GM12878 (cell line): ENCODE measurements around the gene CALY. TPM values are rescaled to one million over a fixed set of nuclear protein-coding genes. Genes with fewer than 3 reads are reported as not detected.

Experiments
- ATAC-seq: fragments of 200-7000 bp; cut with Tn5 transposase; 3 replicates; pipeline ENCODE4 v1.9.1; 2020; ENCODE audit warnings: mild to moderate bottlenecking, moderate library complexity
- BruUV-seq: library from RNA; stranded (reverse); fragments of 400-500 nt; replicated peaks from 2 replicates; lab custom pipeline; 2021; lab: Mats Ljungman, UMichigan
- CTCF ChIA-PET: fragments of 300-600 bp; sonication (Branson Sonifier 250); formaldehyde crosslinking; extraction: SDS; loops from one replicate; lab custom pipeline; 2021; ENCODE audit warnings: inconsistent platforms; lab: Yijun Ruan, JAX
- POLR2A ChIA-PET: fragments of 350-600 bp; formaldehyde crosslinking; extraction: SDS; loops from one replicate; lab custom pipeline; 2021; ENCODE audit warnings: inconsistent platforms; lab: Charles Lee
- RAD21 ChIA-PET: fragments of 300-600 bp; sonication (Branson Sonifier 250); formaldehyde crosslinking; loops from one replicate; lab custom pipeline; 2023; ENCODE audit warnings: antibody characterized with exemption; ENCODE audit not compliant: unreplicated experiment; lab: Charles Lee
- SMC1A ChIA-PET: fragments of 300-600 bp; sonication (Branson Sonifier 250); formaldehyde crosslinking; loops from one replicate; lab custom pipeline; 2023; ENCODE audit not compliant: unreplicated experiment, uncharacterized antibody; lab: Charles Lee
- DNase-seq: peaks from one replicate; pipeline ENCODE4 v3.0.0-alpha.2; 2011; ENCODE audit warnings: low read depth, low spot score
- FAIRE-seq: peaks from 3 replicates; lab custom pipeline; 2011; peaks lifted over from hg19 to GRCh38; lab: Jason Lieb, UNC
- H2AFZ ChIP-seq: 2 replicates; pipeline ENCODE4 v1.6.0; 2011; ENCODE audit warnings: low read depth, low read length, control low read depth; ENCODE audit not compliant: control insufficient read depth
- H3K27ac ChIP-seq: 2 replicates; pipeline ENCODE4 v1.5.1; 2011; ENCODE audit warnings: control low read depth; ENCODE audit not compliant: control insufficient read depth, insufficient read depth
- H3K27me3 ChIP-seq, 2 experiments: replicated peaks in 1 of 2; 2 replicates each; pipeline versions ENCODE4 v1.6.0 to v1.6.1; 2011; ENCODE audit warnings: low read length in 1 of 2; ENCODE audit not compliant: control insufficient read depth in 2 of 2, insufficient read depth in 2 of 2
- H3K36me3 ChIP-seq, 2 experiments: 2 replicates each; pipeline ENCODE4 v1.5.1; 2011; ENCODE audit warnings: low read length in 1 of 2; ENCODE audit not compliant: control insufficient read depth in 2 of 2, insufficient read depth in 2 of 2
- H3K4me1 ChIP-seq: 2 replicates; pipeline ENCODE4 v1.6.1; 2011; ENCODE audit warnings: mild to moderate bottlenecking, low read length, moderate library complexity, mixed read lengths; ENCODE audit not compliant: control insufficient read depth, insufficient read depth
- H3K4me2 ChIP-seq: 2 replicates; pipeline ENCODE4 v1.6.0; 2011; ENCODE audit warnings: control low read depth; ENCODE audit not compliant: control insufficient read depth, insufficient read depth
- H3K4me3 ChIP-seq: fragments of 200-600 bp; sonication (generic); 2 replicates; pipeline ENCODE4 v1.5.1; 2016
- H3K79me2 ChIP-seq: 2 replicates; pipeline ENCODE4 v1.6.0; 2011; ENCODE audit warnings: low read length; ENCODE audit not compliant: control insufficient read depth, insufficient read depth
- H3K9ac ChIP-seq: 2 replicates; pipeline ENCODE4 v1.8.0; 2011; ENCODE audit warnings: low read length, control low read depth, mixed read lengths; ENCODE audit not compliant: control insufficient read depth, insufficient read depth
- H3K9me3 ChIP-seq: replicated peaks from 3 replicates; pipeline ENCODE4 v1.5.1; 2011; ENCODE audit warnings: mild to moderate bottlenecking, low read length; ENCODE audit not compliant: control insufficient read depth, insufficient read depth
- H4K20me1 ChIP-seq: 2 replicates; pipeline ENCODE4 v1.6.0; 2011; ENCODE audit not compliant: control insufficient read depth, insufficient read depth
- GABPA ChIP-seq: IDR thresholded peaks from 2 replicates; pipeline ENCODE4 v1.6.1; 2014; ENCODE audit warnings: antibody characterized with exemption, low read depth, mild to moderate bottlenecking, inconsistent platforms
- HCFC1 ChIP-seq: fragments of 150-350 bp; IDR thresholded peaks from 2 replicates; pipeline ENCODE4 v1.6.1; 2014; ENCODE audit warnings: low read length
- JUNB ChIP-seq: IDR thresholded peaks from 2 replicates; pipeline ENCODE4 v1.6.1; 2016; ENCODE audit warnings: antibody characterized with exemption, mild to moderate bottlenecking
- MYB ChIP-seq: fragments of 150-350 bp; IDR thresholded peaks from 2 replicates; pipeline ENCODE4 v1.6.1; 2014; ENCODE audit warnings: mild to moderate bottlenecking, low read depth, low read length, borderline replicate concordance
- SMAD1 ChIP-seq: fragments of 450-650 bp; IDR thresholded peaks from 2 replicates; pipeline ENCODE4 v1.6.1; 2018; ENCODE audit warnings: mild to moderate bottlenecking, low read depth; ENCODE audit not compliant: partially characterized antibody
- TCF3 ChIP-seq: IDR thresholded peaks from 2 replicates; pipeline ENCODE4 v1.6.1; 2012; ENCODE audit warnings: low read depth, mild to moderate bottlenecking, low read length, borderline replicate concordance; ENCODE audit not compliant: insufficient read depth
- ZNF207 ChIP-seq: fragments of 450-650 bp; IDR thresholded peaks from 2 replicates; pipeline ENCODE4 v1.6.1; 2014; ENCODE audit warnings: antibody characterized with exemption, mild to moderate bottlenecking, borderline replicate concordance
- ZNF384 ChIP-seq: IDR thresholded peaks from 2 replicates; pipeline ENCODE4 v1.6.1; 2012; ENCODE audit warnings: low read depth, mild to moderate bottlenecking, low read length, improper control_type of control experiment, borderline replicate concordance
- WGBS: methylation state at CpG from one replicate; pipeline ENCODE4 v1.1.6; 2016; ENCODE audit warnings: low lambda C conversion rate; ENCODE audit not compliant: insufficient replicate concordance, insufficient coverage; ENCODE audit errors: missing lambda C conversion rate; 5-methylcytosine and 5-hydroxymethylcytosine counted together
- in situ Hi-C: fragments of 300-500 bp; cut with MboI; formaldehyde crosslinking; loops from 9 replicates; pipeline ENCODE4 v1.14.3; 2018; ENCODE audit warnings: mixed read lengths
- intact Hi-C: fragments of 100-400 bp; cut with micrococcal nuclease; formaldehyde crosslinking; loops from one replicate; pipeline ENCODE4 v1.14.2; 2022; ENCODE audit not compliant: unreplicated experiment
- polyA plus RNA-seq, 11 experiments: library from polyadenylated mRNA; depleted of rRNA in 4 of 11; unstranded in 6 of 11; stranded (reverse) in 5 of 11; fragments of >200 nt; fragmentation: Nextera tagmentation in 4 of 11; fragmentation: Illumina TruSeq in 1 of 11; extraction: Ambion mirVana in 4 of 11; extraction: Trizol in 1 of 11; gene quantifications; 1 replicate in 1 of 11; 2 replicates in 10 of 11; pipeline versions ENCODE4 v1.2.1 to v1.2.3, GENCODE V29; 2011 to 2016; ENCODE audit warnings: inconsistent platforms in 2 of 11, missing spikeins in 2 of 11, low read depth in 1 of 11
- total RNA-seq, 4 experiments: library from RNA; depleted of rRNA in 3 of 4; stranded (reverse); fragments of >200 nt in 3 of 4; fragmentation: Illumina TruSeq in 1 of 4; extraction: Trizol in 1 of 4; gene quantifications; 2 replicates each; pipeline versions ENCODE4 v1.2.1 to v1.2.3, GENCODE V29; 2013 to 2021
- TF ChIP-seq, protein P1 (sequence below): IDR thresholded peaks from 2 replicates; pipeline ENCODE4 v1.6.1; 2011; ENCODE audit warnings: borderline replicate concordance, low read depth, mild to moderate bottlenecking, moderate library complexity, low read length; ENCODE audit not compliant: insufficient read depth, poor library complexity, severe bottlenecking

Gene CALY
- total and polyA plus RNA-seq, 10 of the 15 experiments (the other 5 are each of a cell fraction or from before 2014, with no cell fraction given) = 0.07 TPM; not detected in 9

- H3K79me2 ChIP-seq = no peaks in the 10 kb centered on the region; the same call in 1 of the 2 replicates
- no peaks in the 10 kb centered on the region for H3K4me1 ChIP-seq
- in situ Hi-C loops (no loop called here), intact Hi-C loops (no loop called here)
- no peak overlapping the region for H3K9ac ChIP-seq
- ChIA-PET CTCF (no interaction called here), POLR2A (interaction anchor here (0.7 kb wide), 1 partner anchor 32 kb away, joined by 3 read pairs; no protein-coding TSS in a partner anchor), RAD21 (no interaction called here), SMC1A (interaction anchor here (1.0 kb wide), 1 partner anchor 25 kb away, joined by 3 read pairs; no protein-coding TSS in a partner anchor)
- no peaks in the 10 kb centered on the region for H4K20me1 ChIP-seq
- no peak overlapping the region for H2AFZ ChIP-seq
- no TSS peak for BruUV-seq
- H3K27ac ChIP-seq = no peak overlapping the region
- FAIRE-seq = no peak
- H3K9me3 ChIP-seq = no peaks in the 10 kb centered on the region
- ATAC-seq = no peak
- TF ChIP-seq ZNF207 (no peak), GABPA (no peak), ZNF384 (no peak), HCFC1 (no peak), SMAD1 (no peak), JUNB (no peak)
- H3K4me2 ChIP-seq = no peak overlapping the region
- no peak for DNase-seq
- WGBS = 80% methylated on average over 14 of the region's 14 CpGs
- no peaks in the 10 kb centered on the region for H3K36me3 ChIP-seq
- H3K27me3 ChIP-seq = no peaks in the 10 kb centered on the region
- H3K4me3 ChIP-seq = no peak overlapping the region
These were observed 18.1 kb upstream of the CALY start for GRCh38 chr10:133354672-133355240.

- no peaks in the 10 kb centered on the region for H3K36me3 ChIP-seq
- FAIRE-seq (no peak), ATAC-seq (no peak), DNase-seq (no peak)
- no peak overlapping the region for H3K4me2 ChIP-seq
- POLR2A ChIA-PET = interaction anchor here (1.6 kb wide), 1 partner anchor 8 kb away, joined by 4 read pairs; no protein-coding TSS in a partner anchor
- no peaks in the 10 kb centered on the region for H4K20me1 ChIP-seq
- TF ChIP-seq MYB = no peak
- TF ChIP-seq TCF3 = 0 out of 2 replicates have a peak, but pooled peaks have one; percentile 35
- TF ChIP-seq, protein P1, sequence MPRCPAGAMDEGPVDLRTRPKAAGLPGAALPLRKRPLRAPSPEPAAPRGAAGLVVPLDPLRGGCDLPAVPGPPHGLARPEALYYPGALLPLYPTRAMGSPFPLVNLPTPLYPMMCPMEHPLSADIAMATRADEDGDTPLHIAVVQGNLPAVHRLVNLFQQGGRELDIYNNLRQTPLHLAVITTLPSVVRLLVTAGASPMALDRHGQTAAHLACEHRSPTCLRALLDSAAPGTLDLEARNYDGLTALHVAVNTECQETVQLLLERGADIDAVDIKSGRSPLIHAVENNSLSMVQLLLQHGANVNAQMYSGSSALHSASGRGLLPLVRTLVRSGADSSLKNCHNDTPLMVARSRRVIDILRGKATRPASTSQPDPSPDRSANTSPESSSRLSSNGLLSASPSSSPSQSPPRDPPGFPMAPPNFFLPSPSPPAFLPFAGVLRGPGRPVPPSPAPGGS = peak; percentile 85
- WGBS = 80% methylated on average over 15 of the region's 16 CpGs
- in situ Hi-C loops (no loop called here), intact Hi-C loops (no loop called here)
- no peaks in the 10 kb centered on the region for H3K9me3 ChIP-seq
- H3K27me3 ChIP-seq = no peaks in the 10 kb centered on the region
- CTCF ChIA-PET = no interaction called here
- no peak overlapping the region for H3K9ac ChIP-seq
- no peaks in the 10 kb centered on the region for H3K4me1 ChIP-seq
- RAD21 ChIA-PET = no interaction called here
- SMC1A ChIA-PET = no interaction called here
- no peaks in the 10 kb centered on the region; the same call in 1 of the 2 replicates for H3K79me2 ChIP-seq
- H2AFZ ChIP-seq = no peak overlapping the region
- H3K4me3 ChIP-seq = no peak overlapping the region
- TSS peak; percentile 41 for BruUV-seq
- H3K27ac ChIP-seq = no peak overlapping the region
These were observed 17.4 kb upstream of the CALY start for GRCh38 chr10:133353988-133354605.
